Right ventricle myocardium superior (tissue), 1 donor: ENCODE results near the gene AGAP3. TPM values are rescaled to one million over a fixed set of nuclear protein-coding genes. Genes with fewer than 3 reads are reported as not detected.

ENCODE experiments used
- ATAC-seq: fragments of 200-7000 bp; cut with Tn5 transposase; one replicate; pipeline ENCODE4 v1.9.1; 2020; ENCODE audit warnings: mild to moderate bottlenecking; ENCODE audit not compliant: poor library complexity
- DNase-seq: peaks from one replicate; pipeline ENCODE4 v3.0.0-alpha.2; 2020
- intact Hi-C: fragments of 100-400 bp; cut with DNase I; formaldehyde crosslinking; loops from one replicate; pipeline ENCODE4 v1.11.2; 2022
- total RNA-seq: library from RNA; stranded (reverse); fragmentation: NEBNext Ultra II Directional; extraction: Animal tissue kit (Norgen Biotek cat#: 25700); gene quantifications from one replicate; pipeline ENCODE4 v1.2.1, GENCODE V29; 2021
- donor health status: DM: no; HTN: yes; CAD: no; lungs with severe emphysema.

AGAP3 gene
- total RNA-seq, 1 donor from 2014 or later, result 62.7 TPM

DNA sequence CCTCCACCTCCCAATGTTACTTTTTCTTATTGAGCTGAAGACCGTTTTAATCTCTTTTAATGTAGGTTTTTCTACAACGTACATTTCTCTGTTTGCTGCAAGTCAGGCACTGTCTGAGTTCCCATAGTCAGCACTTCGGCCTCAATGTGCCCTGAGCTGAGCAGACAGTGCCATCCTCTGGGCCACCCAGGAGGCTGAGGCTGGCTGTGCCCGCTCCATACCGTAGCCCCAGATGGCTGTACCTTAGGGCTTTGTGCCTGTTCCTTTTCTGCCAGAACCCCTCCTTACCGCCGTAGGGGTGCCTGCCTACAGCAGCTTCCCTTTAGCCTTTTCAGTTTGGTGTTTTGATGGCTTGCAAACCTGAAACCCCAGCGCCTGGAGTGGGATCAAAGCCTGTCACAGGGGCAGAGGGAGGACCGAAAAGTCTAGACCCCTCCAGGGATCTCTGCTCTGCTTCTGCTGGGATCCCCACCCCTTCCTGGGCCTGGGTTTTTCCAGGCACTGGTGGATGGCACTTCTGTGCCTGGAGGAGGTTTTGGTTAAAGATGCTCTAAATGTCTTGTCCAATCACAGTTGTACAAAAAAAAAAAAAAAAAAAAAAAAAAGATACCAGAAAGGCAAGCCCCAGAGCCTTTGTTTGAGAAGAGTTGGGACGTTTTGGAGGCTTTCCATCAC is 9.0 kb downstream of the AGAP3 start:
- intact Hi-C loops, result no loop called here
- ATAC-seq (no peak), DNase-seq (no peak)

DNA sequence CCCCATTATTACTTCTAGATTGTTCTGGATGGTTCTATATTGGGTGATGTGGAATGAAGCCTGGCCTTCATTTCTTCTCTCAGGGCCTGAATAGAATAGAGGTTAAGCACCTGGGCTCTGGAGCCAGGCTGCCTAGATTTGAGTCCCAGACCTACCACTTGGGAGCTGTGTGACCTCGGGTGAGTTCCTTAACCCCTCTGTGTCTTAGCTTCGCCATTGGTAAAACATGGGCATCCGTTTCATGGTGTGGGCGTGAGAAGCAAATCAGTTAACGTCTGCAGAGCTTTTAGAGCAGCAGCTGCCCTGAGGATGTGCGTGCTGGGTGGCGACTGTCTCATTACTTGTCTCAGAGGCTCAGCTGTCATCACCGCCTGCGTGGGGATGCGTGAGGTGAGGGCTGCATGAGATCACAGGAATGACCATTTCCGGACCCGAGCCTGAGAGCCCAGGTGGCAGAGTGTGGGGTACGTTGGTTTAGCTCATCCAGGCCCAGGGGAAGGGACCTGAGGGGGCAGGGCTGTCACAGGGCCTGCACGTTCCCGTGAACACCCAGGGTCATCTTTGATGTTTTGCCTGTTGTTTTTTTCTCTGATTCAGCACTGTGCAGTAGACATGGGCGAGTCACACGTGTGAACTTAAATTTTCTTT is 9.7 kb downstream of the AGAP3 start:
- DNase-seq (no peak), ATAC-seq (no peak)
- intact Hi-C loops, result no loop called here

DNA sequence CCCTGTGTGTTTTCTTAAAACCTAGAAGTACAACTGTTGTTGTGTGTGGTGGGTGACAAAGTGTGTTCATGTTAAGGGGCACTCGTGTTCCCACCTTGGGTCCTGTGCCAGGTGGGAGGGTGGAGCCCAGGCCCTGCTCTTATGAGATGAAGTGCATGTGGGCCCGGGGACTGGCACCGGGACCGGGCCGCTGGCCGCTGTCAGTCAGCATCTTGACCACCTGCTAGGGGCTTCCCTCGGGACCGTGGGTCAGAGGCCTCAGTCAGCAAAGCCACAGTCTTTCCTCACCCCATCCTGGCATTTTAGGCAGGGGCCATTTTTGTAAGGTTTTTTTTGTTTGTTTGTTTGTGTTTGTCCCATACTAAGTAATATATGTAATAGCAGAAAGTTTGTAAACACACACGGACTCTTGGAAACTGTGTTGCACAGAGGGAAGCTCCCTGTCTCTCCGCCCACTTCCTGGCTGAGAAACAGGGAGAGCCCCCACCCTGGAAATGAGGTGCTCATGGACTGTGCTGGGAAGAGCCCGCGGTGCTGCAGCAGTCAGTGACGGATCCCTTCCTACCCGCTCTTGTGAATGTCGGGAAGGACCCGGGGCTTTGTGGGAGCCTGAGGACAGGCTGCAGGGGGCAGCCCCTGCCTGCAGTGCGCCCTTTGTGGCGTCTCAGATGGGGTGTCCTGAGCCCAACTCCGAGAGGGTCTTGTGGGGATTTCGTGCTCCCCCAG is 13.4 kb downstream of the AGAP3 start:
- intact Hi-C loops, result no loop called here
- ATAC-seq, result no peak
- DNase-seq, result no peak

DNA sequence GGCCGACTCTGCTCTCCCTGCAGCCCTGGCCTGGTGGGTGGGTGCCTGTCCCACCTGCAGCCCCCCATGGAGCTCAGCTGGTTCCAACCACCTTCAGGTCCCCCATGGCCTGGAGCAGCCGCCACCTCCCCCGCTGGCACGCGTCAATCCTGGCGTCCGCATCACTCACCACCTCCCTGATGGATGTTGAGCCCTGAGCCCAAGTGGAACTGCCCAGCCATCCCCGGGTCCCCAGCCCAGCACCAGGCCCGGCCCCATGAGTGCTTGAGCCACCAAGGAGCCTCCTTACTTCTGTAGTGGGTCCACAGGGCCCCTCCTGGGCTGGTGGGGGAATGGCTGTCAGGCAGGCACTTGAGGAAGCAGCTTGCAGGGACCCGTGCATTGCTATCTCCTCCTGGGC is 14.6 kb downstream of the AGAP3 start:
- intact Hi-C loops, result no loop called here
- no peak for DNase-seq
- no peak for ATAC-seq

DNA sequence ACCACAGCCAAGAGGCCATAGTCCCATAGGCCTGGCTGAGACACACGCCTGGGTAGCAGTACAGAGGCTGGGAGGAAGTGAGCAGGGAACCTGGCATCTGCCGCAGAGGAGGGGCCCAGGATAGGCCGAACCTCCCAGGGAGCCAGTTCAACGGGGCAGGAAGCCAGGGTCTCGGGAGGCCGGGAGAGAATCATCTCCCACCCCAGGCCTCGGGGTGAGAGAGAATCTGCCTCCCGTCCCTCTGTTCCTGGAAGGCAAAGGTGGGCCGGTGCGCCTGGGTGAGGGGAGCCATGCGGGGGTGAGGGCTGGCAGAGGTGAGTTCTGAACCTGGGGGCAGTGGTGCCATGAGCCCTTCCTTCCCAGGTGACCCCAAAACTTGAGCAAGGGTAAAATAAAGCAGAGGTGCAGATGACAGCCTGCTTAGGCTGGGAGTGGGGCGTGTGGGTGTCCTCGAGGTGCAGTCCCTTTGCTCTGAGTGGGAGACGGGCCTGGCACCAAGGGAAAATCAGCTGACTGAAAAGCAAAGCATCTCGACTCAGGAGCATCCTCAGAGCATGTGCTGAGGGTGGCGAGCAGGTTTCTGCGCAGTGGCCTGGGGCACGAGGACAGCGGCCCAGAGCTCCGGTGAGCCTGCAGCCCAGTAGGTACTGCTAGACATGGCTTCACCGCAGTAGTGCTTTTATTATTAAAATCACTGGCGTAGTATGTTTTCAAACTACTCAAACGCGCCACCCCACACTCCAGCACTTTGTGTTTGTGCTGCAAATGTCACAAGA is 15.5 kb downstream of the AGAP3 start:
- DNase-seq (no peak), ATAC-seq (no peak)
- intact Hi-C loops, result no loop called here

DNA sequence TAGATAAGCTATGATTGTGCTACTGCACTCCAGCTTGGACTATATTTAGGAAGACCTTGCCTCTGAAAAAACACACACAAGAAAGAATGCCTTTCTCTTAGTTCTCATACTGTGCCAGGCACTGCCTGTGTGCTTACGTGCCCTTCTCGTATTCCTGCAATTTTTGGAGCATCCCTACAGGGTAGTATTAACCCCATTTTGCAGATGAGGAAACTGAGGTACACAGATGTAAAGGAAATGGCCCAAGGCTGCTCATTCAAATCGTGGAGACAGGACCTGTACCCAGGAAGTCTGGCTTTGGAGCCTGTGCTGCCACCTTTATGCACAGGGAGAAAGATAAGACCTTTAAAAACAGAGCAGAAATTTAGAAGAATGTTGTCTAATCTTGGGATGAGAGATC is 16.7 kb downstream of the AGAP3 start:
- intact Hi-C loops, result no loop called here
- DNase-seq (no peak), ATAC-seq (no peak)

DNA sequence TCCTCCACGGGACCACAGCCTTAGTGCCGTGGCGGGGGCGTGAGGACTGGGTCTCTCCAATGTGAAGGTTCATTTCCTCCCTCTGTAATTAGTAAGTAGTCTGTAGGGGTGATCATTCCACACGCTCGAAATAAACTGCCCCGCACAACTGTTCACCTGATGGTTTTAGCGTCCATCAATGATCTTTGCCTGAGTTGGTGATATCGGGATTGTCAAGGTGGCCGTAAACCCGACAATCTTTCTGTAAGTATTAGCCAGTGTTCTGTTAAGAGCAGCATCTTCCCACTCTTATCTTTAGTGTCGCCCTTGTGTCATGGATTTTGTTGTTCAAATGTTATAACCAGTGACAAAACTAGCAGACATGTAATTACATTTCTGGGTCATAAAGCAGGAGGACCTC is 17.7 kb downstream of the AGAP3 start:
- ATAC-seq, result no peak
- intact Hi-C loops, result no loop called here
- DNase-seq, result no peak

DNA sequence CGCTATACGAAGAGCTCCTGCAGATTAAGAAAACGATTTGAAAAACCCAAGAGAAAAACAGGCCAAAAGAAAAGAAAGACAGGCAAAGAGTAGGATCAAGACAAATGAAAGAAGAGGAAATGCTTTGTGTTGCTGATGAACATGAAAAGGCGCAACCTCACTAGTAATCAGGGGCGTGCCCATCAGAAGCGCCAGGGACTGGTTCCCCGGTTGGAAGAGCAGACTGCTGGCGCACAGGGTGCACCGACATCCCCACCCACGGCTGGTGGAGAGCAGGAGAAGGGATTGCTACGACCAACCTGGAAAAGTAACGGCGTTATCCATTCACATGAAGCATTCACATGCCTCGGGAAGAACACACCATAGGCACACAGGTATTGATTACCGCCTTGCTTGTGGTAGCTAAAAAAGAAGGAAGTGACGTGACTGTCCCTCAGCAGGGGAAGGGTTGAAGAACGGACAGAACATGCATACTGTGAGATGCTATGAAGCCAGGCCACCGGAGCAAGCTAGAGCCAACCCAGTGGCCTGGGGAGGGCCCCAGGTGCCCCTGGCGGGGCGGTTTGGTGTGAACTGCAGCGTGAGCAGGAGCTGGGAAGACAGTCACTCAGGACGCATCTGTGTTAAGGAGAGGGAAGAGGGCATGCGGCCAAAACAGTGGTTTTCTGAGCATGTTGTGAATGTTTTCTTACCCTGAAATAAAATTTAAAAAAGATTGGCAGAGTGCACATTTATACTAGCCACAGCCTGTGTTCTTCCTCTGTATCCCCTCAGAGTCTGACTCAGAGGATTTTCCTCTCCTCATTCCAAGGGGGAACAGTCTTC is 18.3 kb downstream of the AGAP3 start:
- no peak for ATAC-seq
- DNase-seq, result no peak
- intact Hi-C loops, result no loop called here

DNA sequence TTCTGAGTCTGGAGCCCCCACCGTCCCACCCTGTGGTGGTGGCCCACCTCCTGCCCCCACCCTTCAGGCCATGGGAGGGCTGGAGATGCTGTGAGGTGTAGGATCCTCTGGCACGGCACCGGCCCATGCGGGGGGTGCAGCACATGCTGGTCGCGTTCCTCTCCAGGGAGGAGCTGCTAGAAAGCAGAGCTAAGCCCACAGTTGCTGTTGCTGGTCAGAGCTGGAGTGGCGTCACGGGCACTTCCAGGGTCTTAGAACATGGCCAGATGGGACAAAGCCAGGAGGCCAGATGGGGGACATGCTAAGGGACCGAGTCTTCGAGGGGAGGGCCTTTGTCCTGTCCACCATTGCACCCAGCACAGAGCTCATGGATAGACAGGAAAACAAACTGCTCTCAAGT is 21.6 kb downstream of the AGAP3 start:
- no peak for ATAC-seq
- no peak for DNase-seq
- intact Hi-C loops, result no loop called here

DNA sequence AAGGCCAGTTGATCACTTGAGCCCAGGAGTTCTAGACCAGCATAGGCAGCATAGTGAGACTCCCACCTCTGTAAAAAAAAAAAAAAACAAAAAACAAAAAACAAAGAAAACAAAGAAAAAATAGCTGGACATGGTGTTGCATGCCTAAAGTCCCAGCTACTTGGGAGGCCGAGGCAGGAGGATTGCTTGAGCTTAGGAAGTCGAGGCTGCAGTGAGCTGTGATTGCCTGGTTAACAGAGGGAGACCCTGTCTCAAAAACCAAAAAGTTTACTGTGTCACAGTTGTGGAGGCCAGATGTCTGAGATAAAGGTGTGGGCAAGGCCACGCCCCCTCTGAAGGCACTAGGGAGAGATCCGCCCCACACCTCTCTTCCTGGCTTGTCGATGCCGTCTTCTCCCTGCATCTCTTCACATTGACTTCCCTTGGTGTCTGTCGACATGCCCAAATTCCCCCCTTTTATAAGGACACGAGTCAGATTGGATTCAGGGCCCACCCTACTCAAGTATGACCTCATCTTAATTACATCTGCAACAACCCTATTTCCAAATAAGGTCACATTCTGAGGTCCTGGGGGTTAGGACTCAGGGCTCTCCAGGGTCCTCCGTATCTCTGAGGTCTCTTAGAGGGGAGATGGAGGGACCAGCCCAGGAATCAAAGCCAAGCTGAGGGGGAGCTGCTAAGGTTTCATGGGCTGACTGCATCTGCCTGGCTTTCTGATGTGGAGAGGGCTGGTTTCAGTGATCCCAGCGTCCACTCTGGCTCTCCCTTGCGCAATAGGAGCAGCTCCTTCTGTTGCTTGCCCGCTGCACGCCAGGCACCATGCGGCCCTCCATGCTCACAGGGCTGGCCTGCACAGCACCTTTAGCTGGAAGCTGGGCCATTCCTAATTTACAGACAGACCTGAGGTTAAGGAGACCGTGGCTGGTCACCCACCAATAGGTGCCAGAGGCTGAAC is 23.1 kb downstream of the AGAP3 start:
- intact Hi-C loops, result loop anchor here (10.0 kb wide), 1 partner anchor 75 kb away; no protein-coding TSS in a partner anchor
- ATAC-seq, result peak; percentile 71
- DNase-seq, result peak; percentile 74

DNA sequence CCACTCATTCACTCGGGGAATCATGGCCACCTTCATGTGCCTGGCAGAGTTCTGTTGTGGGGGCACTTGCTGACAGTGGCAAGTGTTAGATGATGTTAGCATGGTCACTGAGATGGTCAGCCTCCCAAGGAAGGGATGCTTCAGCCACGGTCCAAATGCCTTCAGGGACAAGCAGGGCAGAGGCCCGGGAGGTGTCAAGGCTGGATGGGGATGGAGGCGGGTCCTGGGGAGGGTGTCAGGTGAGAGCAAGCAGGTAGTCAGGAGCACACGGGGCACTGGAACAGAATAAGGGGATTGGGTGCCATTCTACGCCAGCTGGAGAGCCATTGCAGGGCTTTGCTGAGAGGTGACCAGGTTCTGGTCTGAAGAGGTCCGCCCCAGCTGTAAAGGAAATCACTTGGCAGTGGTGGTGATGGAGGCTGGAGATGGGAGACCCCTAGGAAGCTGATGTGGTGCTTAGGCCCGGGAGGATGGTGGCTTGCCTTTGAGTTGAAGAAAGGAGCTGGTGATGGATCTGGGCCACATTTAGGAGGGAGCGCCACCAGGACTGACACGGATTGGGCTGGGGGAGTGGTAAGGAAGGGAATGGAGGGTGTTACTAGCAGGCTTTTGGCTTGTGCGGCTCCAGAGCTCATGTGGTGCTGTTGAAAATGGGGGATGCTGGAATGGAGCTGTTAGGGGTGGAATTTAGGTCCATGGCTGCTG is 24.1 kb downstream of the AGAP3 start:
- ATAC-seq, result no peak
- intact Hi-C loops, result loop anchor here (10.0 kb wide), 1 partner anchor 76 kb away; no protein-coding TSS in a partner anchor
- no peak for DNase-seq

DNA sequence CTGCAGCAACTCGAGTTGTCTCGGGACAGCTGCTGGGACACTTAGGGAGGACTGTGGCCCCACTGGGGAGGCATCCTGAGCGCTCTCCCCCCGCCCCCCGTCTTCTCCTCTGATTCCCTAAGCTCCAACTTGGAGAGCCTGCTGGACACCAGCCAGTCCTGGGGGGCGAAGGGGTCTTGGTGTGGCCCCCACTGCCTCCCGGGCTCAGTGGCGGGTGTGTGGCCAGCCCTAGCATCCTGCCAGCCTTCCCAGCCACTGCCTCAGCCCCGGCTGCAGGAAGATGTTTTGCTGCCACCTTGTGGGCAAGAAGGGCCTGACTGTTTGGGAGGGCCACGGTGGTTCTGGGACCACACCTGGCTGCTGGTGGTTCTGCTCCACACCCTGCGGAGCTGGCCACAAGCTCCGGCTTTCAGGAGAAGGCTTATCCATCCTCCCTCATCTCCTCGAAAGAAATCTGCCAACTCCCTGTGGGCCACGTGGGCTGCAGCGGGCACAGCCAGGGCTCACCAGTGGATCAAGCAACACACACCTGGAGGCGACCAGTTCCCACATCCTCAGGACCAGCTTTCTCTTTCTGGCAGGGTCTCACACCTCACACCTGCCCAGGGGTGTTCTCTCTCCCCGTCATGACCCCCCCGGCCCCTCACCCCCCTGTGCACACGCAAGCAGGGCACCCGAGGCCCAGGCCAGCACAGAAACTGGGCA is 24.8 kb downstream of the AGAP3 start:
- peak; percentile 83 for ATAC-seq
- peak; percentile 84 for DNase-seq
- intact Hi-C loops, result loop anchor here (10.0 kb wide), 1 partner anchor 76 kb away; no protein-coding TSS in a partner anchor

DNA sequence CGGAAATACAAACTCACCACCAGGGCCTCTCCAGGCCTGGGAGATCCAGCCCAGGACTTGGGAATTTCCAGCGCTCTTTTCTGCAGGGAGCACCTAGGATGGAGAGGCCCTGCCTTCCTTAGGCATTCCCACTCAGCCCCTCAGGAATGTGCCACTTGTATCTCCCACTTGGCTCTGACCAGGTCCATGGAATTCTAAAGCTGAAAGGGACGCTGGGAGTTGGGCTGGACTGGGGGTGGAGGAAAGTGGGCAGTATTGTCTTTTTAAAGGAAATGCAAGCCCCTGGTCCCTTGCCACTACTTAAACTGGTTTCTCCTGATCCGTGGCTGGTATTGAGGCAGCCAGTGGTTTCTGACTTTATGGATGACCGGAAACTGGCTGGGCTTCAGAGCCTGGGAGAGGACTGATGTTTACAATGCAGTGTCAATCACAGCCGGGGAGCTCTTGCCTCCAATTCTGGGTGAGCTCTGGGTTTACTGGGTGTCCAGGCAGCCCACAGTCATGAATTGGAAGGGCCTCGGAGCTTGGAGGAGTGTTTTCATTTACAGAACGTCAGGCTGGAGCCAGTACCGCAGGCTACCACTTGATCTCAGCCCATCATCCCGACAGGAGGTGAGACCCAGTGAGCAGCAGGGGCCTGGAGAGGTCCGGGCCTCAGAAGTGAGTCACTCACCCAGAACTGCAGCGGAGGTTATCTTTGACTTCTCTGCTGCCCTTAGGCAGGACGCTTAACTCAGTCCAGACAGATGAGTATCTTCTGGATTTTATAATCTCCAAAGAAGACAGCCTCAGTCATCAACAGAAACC is 27.3 kb downstream of the AGAP3 start:
- DNase-seq, result no peak
- ATAC-seq, result no peak
- intact Hi-C loops, result loop anchor here (10.0 kb wide), 1 partner anchor 79 kb away; no protein-coding TSS in a partner anchor

DNA sequence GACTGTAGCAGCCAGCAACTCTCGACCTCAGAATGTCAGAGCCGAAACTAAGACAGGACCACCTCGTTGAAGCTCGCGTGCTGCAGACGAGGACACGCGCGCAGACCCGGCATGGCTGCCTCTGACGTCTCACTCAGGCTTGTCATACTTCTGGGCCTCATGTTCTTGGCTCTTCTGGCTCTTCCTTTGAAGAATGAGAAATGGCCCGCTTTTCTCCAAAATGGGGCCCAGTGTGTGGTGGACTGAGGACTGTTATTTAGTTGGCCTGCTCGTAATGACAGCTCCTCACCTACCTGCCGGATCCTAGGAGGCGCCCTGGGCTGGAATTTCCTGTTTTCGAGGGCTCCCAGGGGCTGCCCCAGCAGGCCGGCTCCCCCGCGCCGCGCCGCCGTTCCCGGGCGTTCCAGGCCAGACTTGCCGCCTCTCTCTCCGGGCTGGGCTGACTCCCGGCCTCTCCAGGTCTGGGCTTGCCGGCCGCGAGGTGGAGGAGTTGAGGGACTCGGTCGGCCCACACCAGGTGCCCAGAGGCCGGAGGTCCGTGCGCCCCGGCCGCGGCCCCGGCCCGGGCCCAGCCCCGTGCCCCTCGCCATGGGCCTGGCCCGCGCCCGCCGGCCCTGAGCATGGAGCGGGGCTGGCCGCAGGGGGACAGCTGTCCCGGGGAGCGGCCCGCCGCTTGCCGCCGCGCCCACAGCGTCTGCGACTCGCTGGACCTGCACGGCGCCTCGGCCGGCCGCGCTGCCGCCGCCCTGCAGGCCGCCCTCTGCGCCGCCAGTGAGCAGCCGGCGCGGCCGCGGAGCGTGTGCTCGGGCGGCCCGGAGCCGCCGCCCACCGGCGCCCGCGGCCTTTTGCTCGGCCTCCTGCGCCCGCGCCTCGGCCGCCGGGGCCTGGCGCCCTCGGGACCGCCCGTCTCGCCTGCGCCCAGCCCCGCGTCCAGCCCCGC is 28.1 kb downstream of the AGAP3 start:
- ATAC-seq, result no peak
- no peak for DNase-seq
- intact Hi-C loops, result loop anchor here (10.0 kb wide), 1 partner anchor 80 kb away; no protein-coding TSS in a partner anchor
